Measurements from ENCODE around the gene MYO1A.
A peak's percentile ranks its signal among the peaks of the same experiment; 100 is the strongest.
"Not testable (repeated sequence)": the region's sequence is repeated elsewhere in the genome, so short reads cannot be mapped to it uniquely, and the experiment has no call there.

The MYO1A gene

DNA sequence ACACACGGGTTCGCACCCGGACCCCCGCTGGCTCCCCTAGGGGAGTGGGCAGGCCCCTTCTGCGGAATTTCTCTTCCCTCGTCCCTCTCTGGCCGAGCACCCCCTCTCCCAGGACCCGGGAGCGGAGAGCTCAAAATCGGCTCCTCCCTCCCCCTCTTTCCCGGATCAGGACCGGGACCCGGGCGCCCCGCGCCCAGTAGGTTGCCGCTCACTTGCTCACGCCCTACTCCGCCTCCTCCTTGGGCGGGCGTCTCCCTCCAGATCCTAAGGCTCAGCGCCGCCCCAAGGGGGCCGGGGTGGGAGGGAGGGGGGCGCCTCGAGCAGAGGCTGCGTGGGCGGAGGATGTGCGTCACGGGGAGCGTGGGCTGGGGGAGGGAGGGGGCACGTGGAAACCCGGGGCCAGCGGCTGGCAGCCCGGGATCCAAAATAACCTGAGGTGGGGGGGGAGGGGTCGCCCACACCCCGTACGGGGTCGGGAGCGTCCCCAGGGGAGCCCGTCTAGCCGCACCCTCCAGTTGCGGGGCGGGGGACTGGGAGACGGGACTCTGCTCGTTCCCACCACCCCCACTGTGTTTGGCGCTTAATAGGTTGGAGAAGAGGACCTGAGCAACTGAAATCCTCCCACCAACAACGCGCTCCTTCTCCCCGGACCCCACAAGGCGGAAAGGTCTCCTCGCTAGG lies 37.2 kb upstream of the MYO1A start:
- DNase-seq: peak; percentile 77

DNA sequence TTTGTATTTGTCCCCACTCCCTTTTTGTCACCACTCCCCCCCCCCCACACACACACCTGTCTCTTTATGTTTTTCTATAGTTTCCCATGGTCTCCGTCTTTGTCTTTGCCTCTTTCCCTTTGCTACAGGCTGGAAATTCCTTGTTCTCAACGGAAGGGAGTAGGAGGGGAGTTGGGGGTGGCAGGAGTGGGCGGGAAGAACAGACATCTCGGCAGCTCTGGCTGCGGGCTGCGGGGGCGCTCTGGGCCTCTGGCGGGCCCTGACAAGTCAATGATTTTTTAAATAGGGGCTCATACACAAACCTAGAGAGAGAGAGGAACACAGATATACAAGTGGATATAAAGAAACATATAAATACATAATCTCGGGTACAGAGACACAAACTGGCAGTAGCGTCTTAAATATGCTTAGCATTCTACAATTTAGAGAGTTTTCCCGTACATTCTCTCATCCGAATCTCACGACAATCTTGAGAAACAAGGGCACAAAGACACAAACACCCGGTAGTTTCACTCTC lies 36.6 kb upstream of the MYO1A start:
- DNase-seq: no peak

- DNase-seq: no peak
These were observed 36.1 kb upstream of the MYO1A start for GRCh38 chr12:57085999-57086492.

GRCh38 chr12:57080855-57081254 lies 30.9 kb upstream of the MYO1A start:
- DNase-seq: no peak

GRCh38 chr12:57079821-57080220 lies 29.9 kb upstream of the MYO1A start:
- no peak for DNase-seq

DNA sequence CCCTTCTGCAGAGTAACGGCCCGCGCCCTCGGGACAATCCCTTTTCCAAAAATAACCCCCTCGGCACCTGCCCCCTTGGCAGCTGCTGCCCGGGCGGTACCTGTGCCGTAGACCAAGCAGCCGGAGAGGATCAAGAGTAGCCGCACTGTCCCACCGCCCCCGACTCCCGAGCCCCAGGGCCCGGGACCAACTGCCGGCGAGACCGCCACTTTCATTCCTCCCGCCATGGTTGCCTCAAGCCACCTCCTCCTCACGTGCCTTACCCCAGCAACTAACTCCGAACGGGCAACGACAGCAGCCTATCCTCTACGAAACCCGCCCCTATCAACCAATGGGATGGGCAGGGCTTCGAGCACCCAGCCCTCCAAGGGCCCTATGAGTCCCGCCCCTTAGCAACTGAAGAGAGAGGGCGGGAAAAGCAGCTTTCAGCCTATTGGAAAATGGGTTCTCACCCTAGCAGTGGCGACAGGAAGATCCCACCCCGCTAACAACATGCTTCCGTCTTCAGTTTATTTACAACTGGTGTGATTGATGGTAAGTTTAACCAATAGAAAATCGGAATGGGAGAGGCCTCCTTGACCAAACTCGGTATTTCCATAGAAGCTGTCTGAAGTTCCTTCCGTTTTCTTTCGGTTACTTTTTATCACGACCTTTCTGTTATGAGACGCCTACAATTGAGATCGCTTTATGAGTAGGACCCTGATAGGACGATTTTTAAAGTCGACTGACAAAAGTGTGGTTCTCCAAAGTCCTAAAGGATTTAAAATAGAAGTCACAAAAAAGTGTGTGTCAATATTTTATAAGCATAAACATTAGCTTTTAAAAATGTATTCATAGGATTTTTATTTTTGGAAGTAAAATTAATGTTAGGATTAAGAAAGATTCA lies 28.8 kb upstream of the MYO1A start, which contains the start of gene NEMP1:
NEMP1 (minus strand) TSS at position 273 of the 886 bp plus-strand sequence; CDS start at position 227, 46 bp downstream.
- peak; percentile 98 for DNase-seq

DNA sequence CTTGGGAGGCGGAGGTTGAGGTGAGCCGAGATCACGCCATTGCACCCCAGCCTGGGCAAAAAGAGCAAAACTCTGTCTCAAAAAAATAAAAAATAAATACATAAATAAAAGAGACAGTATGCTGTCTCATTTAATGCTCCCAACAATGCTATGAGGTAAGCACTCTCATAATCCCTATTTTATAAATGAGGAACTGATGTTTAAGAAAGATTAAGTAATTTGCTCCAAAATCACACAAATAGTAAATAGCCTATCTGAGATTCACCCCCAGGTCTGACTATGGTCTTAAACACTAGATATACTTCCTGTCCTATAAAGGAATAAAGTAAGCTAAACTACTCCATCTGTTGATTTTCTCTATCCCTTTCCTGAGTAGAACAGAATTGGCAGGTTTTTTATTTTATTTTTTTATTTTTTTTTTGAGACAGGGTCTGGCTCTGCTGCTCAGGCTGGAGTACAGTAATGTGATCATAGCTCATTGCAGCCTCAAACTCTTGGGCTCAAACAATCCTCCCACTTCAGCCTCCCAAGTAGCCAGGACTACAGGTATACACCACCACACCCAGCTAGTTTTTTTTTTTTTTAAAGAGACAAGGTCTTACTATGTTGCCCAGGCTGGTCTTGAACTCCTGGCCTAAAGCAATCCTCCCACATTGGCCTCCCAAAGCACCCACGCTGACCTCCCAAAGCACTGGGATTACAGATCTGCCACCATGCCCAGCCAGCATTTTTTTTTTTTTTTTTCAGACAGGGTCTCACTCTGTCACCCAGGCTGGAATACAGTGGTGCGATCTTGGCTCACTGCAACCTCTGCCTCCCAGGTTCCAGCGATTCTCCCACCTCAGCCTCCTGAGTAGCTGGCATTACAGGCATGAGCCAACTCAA lies 23.9 kb upstream of the MYO1A start:
- DNase-seq: not testable (repeated sequence)

GRCh38 chr12:57072661-57073060 lies 22.7 kb upstream of the MYO1A start:
- no peak for DNase-seq

DNA sequence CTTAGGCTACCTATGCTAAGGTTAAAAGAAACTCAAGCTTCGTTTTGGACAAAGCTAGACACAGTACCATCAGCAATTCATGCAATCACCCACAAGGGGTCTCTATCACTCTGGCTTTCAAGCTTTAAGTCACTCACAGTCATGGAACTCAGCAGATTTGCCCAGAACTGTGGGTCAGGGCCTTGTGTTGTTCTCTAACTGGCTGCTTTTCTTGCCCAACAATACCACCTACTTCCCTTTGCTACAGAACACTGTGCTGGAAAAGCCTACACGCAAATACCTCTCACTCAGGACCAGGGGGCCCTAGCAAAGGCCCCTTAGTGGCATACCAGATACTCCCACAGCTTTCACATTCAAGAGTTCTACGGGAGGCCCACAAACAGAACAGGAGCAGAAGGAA lies 19.6 kb upstream of the MYO1A start:
- DNase-seq: no peak

GRCh38 chr12:57066245-57066644 lies 16.3 kb upstream of the MYO1A start:
- DNase-seq: no peak

DNA sequence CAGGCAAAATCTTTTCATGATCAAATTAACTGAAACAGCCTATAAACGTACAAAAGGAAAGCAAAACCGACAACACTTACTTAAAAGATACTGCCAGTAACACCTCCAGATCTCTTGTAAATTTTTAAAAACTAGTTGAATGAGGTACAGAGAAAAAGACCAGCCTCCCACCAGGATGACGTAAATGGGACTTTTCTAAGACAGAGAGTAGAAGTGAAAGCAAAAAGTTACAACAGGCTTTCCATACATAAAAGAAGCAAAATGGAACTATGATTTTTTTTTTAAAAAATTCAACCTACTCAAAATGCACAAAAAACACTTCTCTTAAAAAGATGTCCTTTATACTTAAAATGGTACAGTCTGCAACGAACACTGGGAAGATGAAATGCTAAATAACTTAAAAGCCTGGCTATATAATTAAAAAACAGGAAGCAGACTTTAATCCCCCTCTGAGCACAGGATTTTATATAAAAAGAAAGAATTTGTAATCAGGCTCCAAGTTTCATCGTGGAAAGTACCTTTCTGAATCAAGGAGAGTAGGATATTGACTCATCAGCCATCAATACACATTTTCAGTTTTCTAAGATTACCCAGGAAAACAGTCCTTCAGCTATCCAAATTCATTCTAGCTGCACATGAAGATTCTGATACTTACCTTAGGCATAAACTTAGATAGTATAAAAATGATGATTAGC lies 14.2 kb upstream of the MYO1A start:
- DNase-seq: no peak

DNA sequence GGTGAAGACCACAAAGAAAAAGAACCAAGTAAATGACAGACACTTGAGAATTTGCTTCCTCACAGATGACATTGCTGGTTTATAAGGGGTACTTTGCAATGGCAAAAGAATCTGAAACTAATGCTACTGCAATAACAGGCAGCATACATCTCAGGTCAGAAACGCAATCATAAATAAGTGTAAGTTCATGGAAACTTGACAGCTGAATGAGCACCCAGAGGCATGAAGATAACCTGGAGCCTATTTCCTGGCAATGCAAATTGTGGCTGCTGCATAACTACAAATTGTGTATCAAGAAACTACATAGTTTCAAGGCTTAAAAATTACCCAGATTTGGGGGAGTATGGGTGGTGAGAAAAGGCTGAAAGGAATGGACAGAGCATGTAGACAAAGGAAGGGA lies 8.5 kb upstream of the MYO1A start:
- no peak for DNase-seq

GRCh38 chr12:57057067-57057751 lies 7.3 kb upstream of the MYO1A start:
- DNase-seq: no peak

- DNase-seq: no peak
These were observed 5.9 kb upstream of the MYO1A start for GRCh38 chr12:57055824-57056223.

DNA sequence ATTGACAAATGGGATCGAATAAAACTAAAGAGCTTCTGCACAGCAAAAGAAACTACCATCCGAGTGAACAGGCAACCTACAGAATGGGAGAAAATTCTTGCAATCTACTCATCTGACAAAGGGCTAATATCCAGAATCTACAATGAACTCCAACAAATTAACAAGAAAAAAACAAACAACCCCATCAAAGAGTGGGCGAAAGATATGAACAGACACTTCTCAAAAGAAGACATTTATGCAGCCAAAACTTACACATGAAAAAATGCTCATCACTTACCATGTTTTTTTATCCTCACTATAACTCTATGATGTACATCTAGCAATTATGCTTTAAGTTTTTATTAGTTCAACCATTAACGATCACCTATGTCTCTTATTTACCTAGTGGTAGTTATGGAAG lies 4.0 kb upstream of the MYO1A start:
- DNase-seq: not testable (repeated sequence)

GRCh38 chr12:57053146-57053545 lies 3.2 kb upstream of the MYO1A start:
- DNase-seq: not testable (repeated sequence)

DNA sequence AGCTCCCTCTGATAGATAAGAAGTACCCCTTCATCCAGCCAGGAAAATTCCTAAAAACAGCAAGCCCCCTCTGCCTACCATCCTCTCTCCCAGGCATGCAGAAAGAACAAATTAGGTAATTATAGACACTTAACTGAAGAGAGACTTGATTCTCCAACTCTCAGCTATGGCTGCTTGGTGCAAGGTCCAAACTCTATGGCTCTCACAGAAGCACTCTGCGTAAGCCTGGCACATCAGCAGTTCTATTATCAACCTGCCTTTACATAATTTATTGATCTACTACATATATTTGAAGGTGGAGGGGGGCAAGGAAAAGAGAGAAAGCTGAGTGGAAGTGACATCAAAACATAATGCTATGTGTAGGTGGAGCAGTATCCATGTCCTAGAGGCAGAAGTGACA lies 1.1 kb upstream of the MYO1A start:
- no peak for DNase-seq

DNA sequence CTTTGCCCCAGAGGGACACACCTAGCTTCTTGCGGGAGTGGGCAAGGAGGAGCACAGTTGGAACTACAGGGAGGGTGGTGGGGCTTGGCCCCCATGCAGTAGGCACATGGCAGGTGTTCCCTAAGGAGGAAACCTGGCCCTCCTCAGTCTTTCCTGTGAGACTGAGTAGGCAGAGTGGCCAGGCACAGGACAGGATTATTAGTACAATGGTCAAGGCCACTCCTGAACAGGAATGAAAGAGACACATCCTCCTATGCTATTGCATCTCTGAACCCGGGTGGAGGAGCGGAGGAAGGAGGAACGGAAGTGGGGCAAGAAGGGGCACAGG lies 846 bp downstream of the MYO1A start:
- DNase-seq: no peak

- no peak for DNase-seq
These were observed 1.4 kb downstream of the MYO1A start for GRCh38 chr12:57048423-57049118.

DNA sequence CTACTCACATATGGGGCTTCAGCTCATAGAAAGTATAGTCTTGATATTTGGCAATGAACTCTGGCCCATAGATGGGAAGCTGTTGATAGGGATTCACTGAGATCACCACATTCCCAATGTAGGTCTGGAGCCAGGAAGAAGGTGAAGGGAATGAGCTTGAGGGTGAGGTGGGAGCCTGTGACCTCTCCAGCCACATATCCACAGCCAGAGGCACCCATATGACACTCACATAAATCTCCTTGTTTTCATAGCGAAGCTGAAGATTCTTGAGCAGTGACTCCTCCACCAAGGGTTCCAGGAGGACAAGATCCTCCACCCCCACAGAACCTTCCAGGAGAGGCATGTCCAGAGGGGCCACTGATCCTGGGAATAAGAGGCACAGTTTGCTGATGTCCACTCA lies 1.9 kb downstream of the MYO1A start:
- no peak for DNase-seq

Measured in T1000 (cell line).